Right renal pelvis (tissue), 4 donors: Measurements from ENCODE around the gene LRRC4C. TPM values are rescaled to one million over a fixed set of nuclear protein-coding genes. Genes with fewer than 3 reads are reported as not detected.

Experiments
- DNase-seq, 4 donors: peaks; one replicate each; pipeline ENCODE4 v3.0.0-alpha.2; 2013; ENCODE audit warnings: low read depth in 4 of 4, low spot score in 3 of 4, missing footprints in 1 of 4
- polyA plus RNA-seq, 4 donors: library from polyadenylated mRNA; unstranded; fragments of 120-200 nt; gene quantifications; one replicate each; pipeline ENCODE4 v1.2.1, GENCODE V29; 2013; ENCODE audit not compliant: insufficient read length in 4 of 4

Gene LRRC4C
- polyA plus RNA-seq, 4 donors, result 11.0 to 16.5 (median 14.2) TPM

- no peak for DNase-seq
Observed at GRCh38 chr11:41281131-41281742, 178.2 kb downstream of the LRRC4C start.

GRCh38 chr11:41274831-41275230 lies 184.6 kb downstream of the LRRC4C start:
- no peak for DNase-seq

- no peak for DNase-seq
Observed at GRCh38 chr11:41273908-41274307, 185.5 kb downstream of the LRRC4C start.

- no peak for DNase-seq
Observed at GRCh38 chr11:41267451-41267850, 192.0 kb downstream of the LRRC4C start.

GRCh38 chr11:41256041-41256440 lies 203.4 kb downstream of the LRRC4C start:
- no peak for DNase-seq

GRCh38 chr11:41254966-41255365 lies 204.5 kb downstream of the LRRC4C start:
- no peak for DNase-seq

GRCh38 chr11:41250408-41250935 lies 209.0 kb downstream of the LRRC4C start:
- no peak for DNase-seq

- DNase-seq, result no peak
Observed at GRCh38 chr11:41247621-41248020, 211.8 kb downstream of the LRRC4C start.

- no peak for DNase-seq
Observed at GRCh38 chr11:41246399-41246745, 213.1 kb downstream of the LRRC4C start.

GRCh38 chr11:41245704-41246398 lies 213.6 kb downstream of the LRRC4C start:
- no peak for DNase-seq

GRCh38 chr11:41245184-41245583 lies 214.3 kb downstream of the LRRC4C start:
- DNase-seq, result no peak

GRCh38 chr11:41237382-41237781 lies 222.1 kb downstream of the LRRC4C start:
- DNase-seq, result peak in 3 of 4 donors; percentile 3 to 30 (median 24)

- DNase-seq, result no peak
Observed at GRCh38 chr11:41235668-41236067, 223.8 kb downstream of the LRRC4C start.

- DNase-seq, result no peak
Observed at GRCh38 chr11:41225856-41226633, 233.4 kb downstream of the LRRC4C start.

- no peak for DNase-seq
Observed at GRCh38 chr11:41222236-41222635, 237.2 kb downstream of the LRRC4C start.

- no peak for DNase-seq
Observed at GRCh38 chr11:41206388-41206787, 253.1 kb downstream of the LRRC4C start.

GRCh38 chr11:41201156-41201555 lies 258.3 kb downstream of the LRRC4C start:
- DNase-seq, result peak; percentile 14 to 32 (median 20)

- DNase-seq, result no peak
Observed at GRCh38 chr11:41190437-41191082, 268.9 kb downstream of the LRRC4C start.

GRCh38 chr11:41189701-41190436 lies 269.6 kb downstream of the LRRC4C start:
- DNase-seq, result no peak

GRCh38 chr11:41177791-41178190 lies 281.7 kb downstream of the LRRC4C start:
- DNase-seq, result no peak
